ENCODE data around the gene ZNF268.
"Not testable (repeated sequence)": the region's sequence is repeated elsewhere in the genome, so short reads cannot be mapped to it uniquely, and the experiment has no call there.

Gene ZNF268

DNA sequence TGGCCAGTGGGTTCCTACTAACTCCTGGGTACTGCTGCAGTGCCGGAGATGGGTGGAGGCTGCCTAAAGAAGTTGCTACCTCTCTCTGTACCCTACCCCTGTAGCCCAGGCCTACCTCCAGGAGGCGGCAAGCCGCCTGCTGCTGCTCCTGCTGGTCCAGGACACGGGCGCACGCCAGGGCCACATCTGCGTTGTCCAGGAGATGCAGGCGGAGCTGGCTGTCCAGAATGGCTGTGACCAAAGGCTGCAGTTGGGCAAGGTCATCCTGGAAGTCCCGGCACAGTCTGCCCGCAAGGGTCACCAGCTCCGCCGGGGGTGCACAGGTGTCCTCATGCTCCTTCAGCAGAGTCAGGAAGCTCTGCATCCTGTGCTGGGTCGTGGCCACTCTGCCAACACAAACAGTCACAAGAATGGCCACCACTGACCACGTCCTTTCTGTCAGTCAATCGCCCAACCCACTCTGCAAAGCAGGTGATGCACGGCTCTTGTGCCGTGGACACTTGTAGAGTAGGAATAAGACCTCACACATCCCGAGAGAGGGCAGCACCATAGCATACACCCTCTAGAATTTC lies 52.8 kb downstream of the ZNF268 start:
- peaks cover 21% of the 10 kb centered on the region for H3K27me3 Mint-ChIP-seq
- DNase-seq (ENCODE audit: low spot score in 2 of 2) (no peak), ATAC-seq (replicated peaks; ENCODE audit: extremely low read depth, poor library complexity, severe bottlenecking) (no peak)
- H3K36me3 Mint-ChIP-seq (ENCODE audit: insufficient read depth), result peaks cover 2% of the 10 kb centered on the region
- no peaks in the 10 kb centered on the region for H3K4me1 Mint-ChIP-seq
- H3K4me3 Mint-ChIP-seq, result no peak overlapping the region
- H3K9me3 Mint-ChIP-seq, result peaks cover 18% of the 10 kb centered on the region
- H3K27ac Mint-ChIP-seq (ENCODE audit: low read depth), result no peak overlapping the region

DNA sequence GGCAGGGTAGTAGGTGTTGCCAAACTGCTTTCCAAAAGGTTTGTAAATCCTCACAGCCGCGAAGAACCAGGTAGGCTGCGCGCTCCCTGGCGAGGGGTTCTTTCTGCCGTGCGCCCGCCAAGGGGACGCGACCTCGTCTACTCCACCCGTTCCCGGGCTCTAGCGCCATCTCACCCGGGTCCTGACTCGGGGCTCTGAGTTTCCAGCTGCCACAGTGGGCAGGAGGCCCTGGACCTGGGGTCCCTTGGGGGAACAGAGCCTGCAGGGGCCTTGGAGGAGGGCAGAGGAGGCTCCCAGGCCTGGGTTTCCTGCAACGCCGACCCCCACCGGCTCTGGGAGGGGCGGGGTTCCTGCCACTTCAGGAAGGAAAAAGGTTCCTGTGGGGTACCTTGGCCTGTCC lies 53.7 kb downstream of the ZNF268 start:
- peaks cover 12% of the 10 kb centered on the region for H3K27me3 Mint-ChIP-seq
- H3K27ac Mint-ChIP-seq (ENCODE audit: low read depth), result no peak overlapping the region
- no peak overlapping the region for H3K4me3 Mint-ChIP-seq
- H3K4me1 Mint-ChIP-seq, result no peaks in the 10 kb centered on the region
- DNase-seq (ENCODE audit: low spot score in 2 of 2) (no peak), ATAC-seq (replicated peaks; ENCODE audit: extremely low read depth, poor library complexity, severe bottlenecking) (no peak)
- H3K9me3 Mint-ChIP-seq, result peaks cover 19% of the 10 kb centered on the region
- peaks cover 5% of the 10 kb centered on the region for H3K36me3 Mint-ChIP-seq (ENCODE audit: insufficient read depth)

DNA sequence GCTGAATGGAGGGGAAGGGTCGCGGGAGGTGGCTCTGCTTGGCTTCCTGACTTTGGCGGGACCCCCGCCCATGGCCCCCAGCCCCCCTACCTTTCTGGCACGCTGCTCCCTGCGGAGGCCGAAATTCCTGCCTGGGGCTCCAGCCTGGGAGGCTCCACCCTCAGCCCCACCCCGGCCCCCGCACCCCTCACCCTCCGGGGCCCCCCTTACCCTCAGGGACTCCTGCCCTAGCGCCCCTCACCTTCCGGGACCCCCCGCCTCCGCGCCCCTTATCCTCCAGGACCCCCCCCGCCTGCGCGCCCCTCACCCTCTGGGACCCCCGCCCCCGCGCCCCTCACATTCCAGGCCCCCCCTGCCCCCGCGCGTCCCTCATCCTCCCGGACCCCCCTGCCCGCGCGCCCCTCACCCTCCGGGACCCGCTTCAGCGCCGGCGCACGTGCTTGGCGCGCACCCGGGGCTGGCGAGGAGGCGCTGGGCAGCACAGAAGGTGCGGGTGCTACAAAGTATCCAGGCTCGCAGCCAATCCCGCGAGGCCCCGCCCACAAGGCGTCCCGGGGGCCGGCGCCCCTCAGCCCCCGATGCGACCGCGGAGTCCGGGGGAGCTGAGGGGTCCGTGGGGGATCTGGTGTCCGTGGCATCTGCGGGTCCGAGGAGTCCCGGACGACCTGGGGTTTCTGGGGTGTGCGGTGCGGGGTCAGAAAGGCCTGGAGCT lies 54.3 kb downstream of the ZNF268 start, which contains the start of gene ANHX:
Gene ANHX (minus strand): TSS at position 477 of the 712 bp plus-strand sequence. CDS start 1,521 bp downstream, outside the sequence.
- no peak for ATAC-seq (replicated peaks; ENCODE audit: extremely low read depth, poor library complexity, severe bottlenecking)
- Mint-ChIP-seq H3K36me3 (ENCODE audit: insufficient read depth) (peaks cover 5% of the 10 kb centered on the region), H3K4me1 (no peaks in the 10 kb centered on the region), H3K27me3 (peaks cover 9% of the 10 kb centered on the region), H3K27ac (ENCODE audit: low read depth) (no peak within 1 kb of the TSS), H3K9me3 (peaks cover 15% of the 10 kb centered on the region), H3K4me3 (no peak within 1 kb of the TSS)
- no peak for DNase-seq (ENCODE audit: low spot score in 2 of 2)

DNA sequence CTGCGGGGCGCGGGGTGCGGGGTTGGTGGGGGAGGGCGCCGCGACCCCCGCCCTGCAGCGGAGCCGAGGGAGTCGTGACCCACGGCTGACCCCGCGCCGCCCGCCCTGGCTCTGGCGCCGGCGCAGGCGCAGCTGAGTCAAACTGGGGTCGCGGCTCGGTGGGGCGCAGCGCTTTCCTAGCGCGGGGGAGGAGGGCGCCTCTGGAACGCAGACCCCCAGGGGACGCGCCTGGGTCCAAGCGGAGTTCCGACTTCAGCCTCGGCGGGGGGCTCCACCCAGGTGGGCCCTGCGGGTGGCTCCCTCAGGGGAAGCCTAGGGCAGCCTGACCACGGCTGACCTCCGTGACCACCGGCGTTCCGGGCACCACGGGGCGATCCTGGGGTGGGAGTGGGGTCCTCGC lies 54.8 kb downstream of the ZNF268 start:
- Mint-ChIP-seq H3K36me3 (ENCODE audit: insufficient read depth) (peaks cover 5% of the 10 kb centered on the region), H3K9me3 (peaks cover 20% of the 10 kb centered on the region), H3K27me3 (peaks cover 9% of the 10 kb centered on the region), H3K27ac (ENCODE audit: low read depth) (no peak overlapping the region), H3K4me1 (no peaks in the 10 kb centered on the region), H3K4me3 (no peak overlapping the region)
- DNase-seq (ENCODE audit: low spot score in 2 of 2) (no peak), ATAC-seq (replicated peaks; ENCODE audit: extremely low read depth, poor library complexity, severe bottlenecking) (no peak)

DNA sequence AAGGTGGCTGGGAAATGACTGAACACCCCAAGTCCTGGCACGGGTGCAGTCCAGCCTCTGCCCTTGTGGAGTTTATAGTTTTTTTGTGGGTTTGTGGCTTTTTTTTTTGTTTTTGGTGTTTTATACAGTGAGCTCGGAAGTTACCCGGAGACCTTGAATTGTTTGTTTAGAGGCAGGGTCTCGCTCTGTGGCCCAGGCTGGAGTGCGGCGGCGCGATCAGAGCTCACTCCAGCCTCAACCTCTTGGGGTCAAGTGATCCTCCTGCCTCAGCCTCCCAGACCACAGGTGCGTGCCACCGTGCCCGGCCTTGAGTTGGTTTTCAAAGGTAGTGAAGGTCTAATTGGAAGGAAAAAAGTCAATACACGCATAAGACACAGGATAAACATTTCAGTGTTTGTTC lies 55.3 kb downstream of the ZNF268 start:
- H3K27me3 Mint-ChIP-seq, result peaks cover 11% of the 10 kb centered on the region
- H3K36me3 Mint-ChIP-seq (ENCODE audit: insufficient read depth), result peaks cover 5% of the 10 kb centered on the region
- H3K4me3 Mint-ChIP-seq, result no peak overlapping the region
- H3K9me3 Mint-ChIP-seq, result peaks cover 23% of the 10 kb centered on the region
- ATAC-seq (replicated peaks; ENCODE audit: extremely low read depth, poor library complexity, severe bottlenecking), result no peak
- no peaks in the 10 kb centered on the region for H3K4me1 Mint-ChIP-seq
- no peak for DNase-seq (ENCODE audit: low spot score in 2 of 2)
- H3K27ac Mint-ChIP-seq (ENCODE audit: low read depth), result no peak overlapping the region

DNA sequence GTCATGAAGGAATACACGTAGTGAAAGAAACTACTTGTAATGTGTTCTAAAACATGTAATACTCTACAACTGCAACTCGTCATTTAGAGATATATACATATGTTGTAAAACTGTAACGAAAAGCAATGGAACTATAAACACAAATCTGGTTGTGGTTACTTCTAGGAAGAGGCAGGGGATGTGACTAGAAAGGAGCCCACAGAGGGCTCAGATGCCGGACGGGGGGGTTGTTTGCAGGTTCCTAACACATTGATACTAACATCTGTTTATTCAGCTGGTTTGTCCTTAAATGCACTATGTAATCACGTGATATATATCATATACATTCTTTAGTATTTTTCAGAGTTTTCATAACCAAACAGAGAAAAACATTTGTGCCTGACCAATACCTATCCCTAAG lies 70.4 kb downstream of the ZNF268 start:
- ATAC-seq (replicated peaks; ENCODE audit: extremely low read depth, poor library complexity, severe bottlenecking) (no peak), DNase-seq (ENCODE audit: low spot score in 2 of 2) (no peak)
- no peaks in the 10 kb centered on the region for H3K36me3 Mint-ChIP-seq (ENCODE audit: insufficient read depth)
- no peak overlapping the region for H3K27ac Mint-ChIP-seq (ENCODE audit: low read depth)
- no peaks in the 10 kb centered on the region for H3K4me1 Mint-ChIP-seq
- peaks cover 20% of the 10 kb centered on the region for H3K9me3 Mint-ChIP-seq
- peaks cover 17% of the 10 kb centered on the region for H3K27me3 Mint-ChIP-seq
- no peak overlapping the region for H3K4me3 Mint-ChIP-seq

DNA sequence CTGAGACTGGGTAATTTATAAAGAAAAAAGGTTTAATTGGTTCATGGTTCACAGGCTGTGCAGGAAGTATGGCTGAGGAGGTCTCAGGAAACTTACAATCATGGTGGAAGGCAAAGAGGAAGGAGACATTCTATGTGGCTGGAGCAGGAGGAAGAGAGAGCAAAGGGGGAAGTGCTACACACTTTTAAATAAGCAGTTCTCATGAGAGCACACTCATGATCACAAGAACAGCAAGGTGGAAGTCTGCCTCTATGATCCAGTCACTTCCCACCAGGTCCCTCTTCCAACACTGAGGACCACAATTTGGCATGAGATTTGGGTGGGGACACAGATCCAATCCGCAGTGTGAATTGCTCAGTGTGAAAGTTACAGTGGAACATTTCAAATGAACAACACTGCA lies 74.5 kb downstream of the ZNF268 start:
- DNase-seq (ENCODE audit: low spot score in 2 of 2); H3K4me3 Mint-ChIP-seq; H3K27ac Mint-ChIP-seq (ENCODE audit: low read depth); H3K36me3 Mint-ChIP-seq (ENCODE audit: insufficient read depth); H3K4me1 Mint-ChIP-seq; ATAC-seq (replicated peaks; ENCODE audit: extremely low read depth, poor library complexity, severe bottlenecking): not testable (repeated sequence)
- H3K9me3 Mint-ChIP-seq, result peaks cover 11% of the 10 kb centered on the region
- peaks cover 17% of the 10 kb centered on the region for H3K27me3 Mint-ChIP-seq

DNA sequence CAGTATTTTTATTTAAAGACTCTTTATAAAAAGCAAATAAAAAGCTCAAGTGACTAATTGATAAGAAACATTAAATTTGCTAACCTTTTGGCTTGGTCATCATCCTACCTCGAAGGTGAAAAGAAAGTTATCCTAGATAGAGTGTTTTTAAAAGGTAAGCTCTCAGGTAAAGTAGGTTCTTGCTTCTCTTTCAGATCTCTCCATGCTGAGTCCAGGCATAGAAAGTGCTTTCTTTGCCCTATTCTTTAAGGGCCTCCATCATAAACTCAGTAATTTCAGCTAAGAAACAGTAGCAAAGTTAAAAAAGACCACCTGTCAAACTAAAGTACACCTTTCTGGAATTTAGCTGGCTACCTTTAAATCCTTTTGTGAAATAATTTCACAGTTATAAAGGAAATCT lies 75.0 kb downstream of the ZNF268 start:
- Mint-ChIP-seq H3K27ac (ENCODE audit: low read depth) (no peak overlapping the region), H3K4me3 (no peak overlapping the region), H3K9me3 (peaks cover 11% of the 10 kb centered on the region), H3K27me3 (peaks cover 17% of the 10 kb centered on the region), H3K36me3 (ENCODE audit: insufficient read depth) (no peaks in the 10 kb centered on the region), H3K4me1 (no peaks in the 10 kb centered on the region)
- DNase-seq (ENCODE audit: low spot score in 2 of 2), result no peak
- no peak for ATAC-seq (replicated peaks; ENCODE audit: extremely low read depth, poor library complexity, severe bottlenecking)

DNA sequence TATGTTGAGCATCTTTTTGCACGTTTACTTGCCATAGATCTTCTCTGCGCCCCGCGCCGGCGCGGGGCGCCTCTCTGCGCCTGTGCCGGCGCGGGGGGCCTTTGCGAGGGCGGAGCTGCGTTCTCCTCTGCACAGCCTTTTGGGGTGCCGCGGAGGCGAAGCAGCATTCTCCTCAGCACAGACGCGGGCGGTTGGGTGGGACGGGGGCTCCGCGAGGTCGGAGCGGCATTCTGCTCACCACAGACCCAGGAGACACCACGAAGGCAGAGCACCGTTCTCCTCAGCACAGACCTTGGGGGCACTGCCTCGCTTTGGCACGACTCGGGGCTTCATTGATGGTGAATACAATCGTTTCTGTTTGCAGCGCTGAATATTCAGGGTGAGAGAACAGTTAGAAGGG lies 82.9 kb downstream of the ZNF268 start:
- no peak for ATAC-seq (replicated peaks; ENCODE audit: extremely low read depth, poor library complexity, severe bottlenecking)
- H3K36me3 Mint-ChIP-seq (ENCODE audit: insufficient read depth), result no peaks in the 10 kb centered on the region
- no peaks in the 10 kb centered on the region for H3K9me3 Mint-ChIP-seq
- H3K27me3 Mint-ChIP-seq, result no peaks in the 10 kb centered on the region
- H3K4me1 Mint-ChIP-seq, result no peaks in the 10 kb centered on the region
- no peak overlapping the region for H3K4me3 Mint-ChIP-seq
- DNase-seq (ENCODE audit: low spot score in 2 of 2), result no peak
- no peak overlapping the region for H3K27ac Mint-ChIP-seq (ENCODE audit: low read depth)

Data from central memory CD8-positive, alpha-beta T cell (primary cell).